NCI-H128 (cell line): ENCODE data around the gene SF3A1.
"Not testable (repeated sequence)": the region's sequence is repeated elsewhere in the genome, so short reads cannot be mapped to it uniquely, and the experiment has no call there.

Experiments
- DNase-seq: peaks from one replicate; lab custom pipeline; 2025; ENCODE audit not compliant: unreplicated experiment; lab: John Stamatoyannopoulos, UW

Gene SF3A1

GRCh38 chr22:30356449-30357235 lies at the start of gene SF3A1, which contains the start of gene CCDC157:
Gene SF3A1, minus strand, starts transcription at chr22:30356894. Its CDS starts 102 bp downstream, at chr22:30356792.
Gene CCDC157, plus strand, starts transcription at chr22:30357007. Its CDS starts 8,994 bp downstream, at chr22:30366001.
- peak; percentile 68 for DNase-seq

- no peak for DNase-seq
These were observed 49.7 kb upstream of the SF3A1 start for GRCh38 chr22:30406400-30406799.

GRCh38 chr22:30405731-30406130 lies 49.0 kb upstream of the SF3A1 start:
- DNase-seq: no peak

- DNase-seq: no peak
These were observed 47.6 kb upstream of the SF3A1 start for GRCh38 chr22:30404307-30404706.

GRCh38 chr22:30402766-30403104 lies 46.0 kb upstream of the SF3A1 start:
- DNase-seq: not testable (repeated sequence)

- no peak for DNase-seq
These were observed 45.5 kb upstream of the SF3A1 start for GRCh38 chr22:30402028-30402765.

- DNase-seq: not testable (repeated sequence)
These were observed 44.3 kb upstream of the SF3A1 start for GRCh38 chr22:30401024-30401423.

- no peak for DNase-seq
These were observed 43.5 kb upstream of the SF3A1 start for GRCh38 chr22:30400159-30400558.

- DNase-seq: no peak
These were observed 43.0 kb upstream of the SF3A1 start for GRCh38 chr22:30399718-30400117.

GRCh38 chr22:30398685-30399680 lies 42.3 kb upstream of the SF3A1 start:
- DNase-seq: no peak

- no peak for DNase-seq
These were observed 41.3 kb upstream of the SF3A1 start for GRCh38 chr22:30397656-30398635.

- peak; percentile 53 for DNase-seq
These were observed 40.4 kb upstream of the SF3A1 start, which contains the start of gene SEC14L2 for GRCh38 chr22:30396871-30397655. Gene SEC14L2, plus strand, starts transcription at chr22:30397018. Its CDS starts 99 bp downstream, at chr22:30397117.

- DNase-seq: no peak
These were observed 37.2 kb upstream of the SF3A1 start for GRCh38 chr22:30393885-30394284.

- DNase-seq: no peak
These were observed 36.6 kb upstream of the SF3A1 start for GRCh38 chr22:30393322-30393680.

- no peak for DNase-seq
These were observed 36.1 kb upstream of the SF3A1 start for GRCh38 chr22:30392661-30393321.

GRCh38 chr22:30390974-30391691 lies 34.4 kb upstream of the SF3A1 start:
- DNase-seq: no peak

GRCh38 chr22:30386960-30387827 lies 30.5 kb upstream of the SF3A1 start, which contains the start of gene RNF215:
Gene RNF215, minus strand, starts transcription at chr22:30387411. Its CDS starts 98 bp downstream, at chr22:30387313.
- peak; percentile 28 for DNase-seq
